ENCODE data around the gene SPINDOC. TPM values are rescaled to one million over a fixed set of nuclear protein-coding genes. Genes with fewer than 3 reads are reported as not detected.
A peak's percentile ranks its signal among the peaks of the same experiment; 100 is the strongest.

SPINDOC gene
- total RNA-seq, 1 experiment from 2014 or later, result 49.7 TPM

GRCh38 chr11:63829823-63830489 is 16.7 kb downstream of the SPINDOC start:
- intact Hi-C loops (cut with micrococcal nuclease; ENCODE audit: unreplicated experiment), result loop anchor here (10.0 kb wide), 2 partner anchors 475 to 925 kb away; partner anchors contain the start of genes CATSPERZ and ESRRA
- peaks cover 4% of the 10 kb centered on the region; the same call in 1 of the 2 replicates for H3K4me1 ChIP-seq (replicated peaks; ENCODE audit: insufficient read depth)
- DNase-seq, result peak in 1 of 2 experiments; percentile 28
- POLR2A ChIA-PET (ENCODE audit: unreplicated experiment), result no interaction called here
- no peak overlapping the region for H2AFZ ChIP-seq
- H3K27me3 ChIP-seq (ENCODE audit: insufficient read depth, low read depth), result no peaks in the 10 kb centered on the region
- CTCF ChIA-PET, result no interaction called here
- no peaks in the 10 kb centered on the region for H3K9me2 ChIP-seq (ENCODE audit: insufficient read depth)
- no peaks in the 10 kb centered on the region for H3K36me3 ChIP-seq (ENCODE audit: low read depth)
- H3K4me3 ChIP-seq, result no peak overlapping the region
- H3K9me3 ChIP-seq (ENCODE audit: insufficient read depth, low read depth), result no peaks in the 10 kb centered on the region
- no TSS peak for BruUV-seq (replicated peaks)
- no peak for TF ChIP-seq EZH2 (IDR thresholded peaks at IDR 0.05; ENCODE audit: low read depth)
- TF ChIP-seq, protein P1, sequence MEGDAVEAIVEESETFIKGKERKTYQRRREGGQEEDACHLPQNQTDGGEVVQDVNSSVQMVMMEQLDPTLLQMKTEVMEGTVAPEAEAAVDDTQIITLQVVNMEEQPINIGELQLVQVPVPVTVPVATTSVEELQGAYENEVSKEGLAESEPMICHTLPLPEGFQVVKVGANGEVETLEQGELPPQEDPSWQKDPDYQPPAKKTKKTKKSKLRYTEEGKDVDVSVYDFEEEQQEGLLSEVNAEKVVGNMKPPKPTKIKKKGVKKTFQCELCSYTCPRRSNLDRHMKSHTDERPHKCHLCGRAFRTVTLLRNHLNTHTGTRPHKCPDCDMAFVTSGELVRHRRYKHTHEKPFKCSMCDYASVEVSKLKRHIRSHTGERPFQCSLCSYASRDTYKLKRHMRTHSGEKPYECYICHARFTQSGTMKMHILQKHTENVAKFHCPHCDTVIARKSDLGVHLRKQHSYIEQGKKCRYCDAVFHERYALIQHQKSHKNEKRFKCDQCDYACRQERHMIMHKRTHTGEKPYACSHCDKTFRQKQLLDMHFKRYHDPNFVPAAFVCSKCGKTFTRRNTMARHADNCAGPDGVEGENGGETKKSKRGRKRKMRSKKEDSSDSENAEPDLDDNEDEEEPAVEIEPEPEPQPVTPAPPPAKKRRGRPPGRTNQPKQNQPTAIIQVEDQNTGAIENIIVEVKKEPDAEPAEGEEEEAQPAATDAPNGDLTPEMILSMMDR (conservative IDR thresholded peaks at IDR 0.05), result peak; percentile 53; the same call in 1 of the 2 replicates
- no peaks in the 10 kb centered on the region for H4K20me1 ChIP-seq (ENCODE audit: insufficient read depth)
- no peak overlapping the region for H3K4me2 ChIP-seq
- no peak overlapping the region for H3K27ac ChIP-seq
- H3F3A ChIP-seq (ENCODE audit: insufficient read depth, low read depth), result peaks cover 11% of the 10 kb centered on the region
- no peaks in the 10 kb centered on the region for H3K79me2 ChIP-seq (ENCODE audit: low read depth)

DNA sequence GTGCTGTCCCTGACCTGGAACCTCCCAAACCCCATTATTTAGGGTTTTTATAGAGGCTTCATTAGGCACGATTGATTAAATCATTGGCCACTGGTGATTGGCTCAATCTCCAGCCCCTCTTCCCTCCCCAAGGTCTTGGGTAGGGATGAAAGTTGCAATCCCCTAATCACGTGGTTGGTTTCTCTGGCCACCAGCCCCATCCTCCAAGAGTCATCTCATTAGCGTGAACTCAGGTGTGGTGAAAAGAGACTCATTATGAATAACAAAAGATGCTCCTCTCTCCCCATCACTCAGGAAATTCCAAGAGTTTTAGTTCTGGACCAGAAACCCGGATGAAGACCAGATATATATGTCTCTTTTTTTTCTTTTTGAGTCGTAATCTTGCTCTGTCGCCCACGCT is 18.1 kb downstream of the SPINDOC start:
- Histone ChIP-seq H2AFZ (no peak overlapping the region), H3F3A (ENCODE audit: insufficient read depth, low read depth) (peaks cover 7% of the 10 kb centered on the region; the same call in 1 of the 2 replicates), H3K4me1 (replicated peaks; ENCODE audit: insufficient read depth) (peaks cover 4% of the 10 kb centered on the region; the same call in 1 of the 2 replicates), H3K4me3 (no peak overlapping the region), H3K9me3 (ENCODE audit: insufficient read depth, low read depth) (no peaks in the 10 kb centered on the region), H3K4me2 (no peak overlapping the region), H3K36me3 (ENCODE audit: low read depth) (no peaks in the 10 kb centered on the region), H3K27ac (no peak overlapping the region), H4K20me1 (ENCODE audit: insufficient read depth) (no peaks in the 10 kb centered on the region), H3K9me2 (ENCODE audit: insufficient read depth) (no peaks in the 10 kb centered on the region), H3K27me3 (ENCODE audit: insufficient read depth, low read depth) (no peaks in the 10 kb centered on the region), H3K79me2 (ENCODE audit: low read depth) (no peaks in the 10 kb centered on the region)
- ChIA-PET CTCF (interaction anchor here (0.6 kb wide), 1 partner anchor 318 kb away, joined by 6 read pairs; no protein-coding TSS in a partner anchor), POLR2A (ENCODE audit: unreplicated experiment) (no interaction called here)
- no peak for TF ChIP-seq EZH2 (IDR thresholded peaks at IDR 0.05; ENCODE audit: low read depth)
- TF ChIP-seq, protein P1 (conservative IDR thresholded peaks at IDR 0.05), result no peak
- no peak for DNase-seq
- no TSS peak for BruUV-seq (replicated peaks)
- intact Hi-C loops (cut with micrococcal nuclease; ENCODE audit: unreplicated experiment), result loop anchor here (10.0 kb wide), 1 partner anchor 473 kb away; the partner anchor contains the start of genes CATSPERZ and ESRRA

GRCh38 chr11:63832336-63832735 is 19.1 kb downstream of the SPINDOC start:
- no peaks in the 10 kb centered on the region for H3K79me2 ChIP-seq (ENCODE audit: low read depth)
- POLR2A ChIA-PET (ENCODE audit: unreplicated experiment), result no interaction called here
- CTCF ChIA-PET, result no interaction called here

More at GRCh38 chr11:63832336-63832735, 19.1 kb downstream of the SPINDOC start:
- H3K36me3 ChIP-seq (ENCODE audit: low read depth), result no peaks in the 10 kb centered on the region
- DNase-seq, result no peak
- no peaks in the 10 kb centered on the region for H3K9me2 ChIP-seq (ENCODE audit: insufficient read depth)
- H3K27me3 ChIP-seq (ENCODE audit: insufficient read depth, low read depth), result no peaks in the 10 kb centered on the region
- H2AFZ ChIP-seq, result no peak overlapping the region
- no peak overlapping the region for H3K4me3 ChIP-seq
- intact Hi-C loops (cut with micrococcal nuclease; ENCODE audit: unreplicated experiment), result loop anchor here (10.0 kb wide), 1 partner anchor 472 kb away; the partner anchor contains the start of genes CATSPERZ and ESRRA
- H3K9me3 ChIP-seq (ENCODE audit: insufficient read depth, low read depth), result no peaks in the 10 kb centered on the region
- H4K20me1 ChIP-seq (ENCODE audit: insufficient read depth), result no peaks in the 10 kb centered on the region
- H3K27ac ChIP-seq, result no peak overlapping the region
- H3K4me1 ChIP-seq (replicated peaks; ENCODE audit: insufficient read depth), result peaks cover 5% of the 10 kb centered on the region
- TF ChIP-seq, protein P1 (conservative IDR thresholded peaks at IDR 0.05), result no peak
- TF ChIP-seq EZH2 (IDR thresholded peaks at IDR 0.05; ENCODE audit: low read depth), result no peak
- peaks cover 13% of the 10 kb centered on the region for H3F3A ChIP-seq (ENCODE audit: insufficient read depth, low read depth)
- H3K4me2 ChIP-seq, result no peak overlapping the region
- no TSS peak for BruUV-seq (replicated peaks)
